ENCODE data around the gene DIAPH2.

DNA sequence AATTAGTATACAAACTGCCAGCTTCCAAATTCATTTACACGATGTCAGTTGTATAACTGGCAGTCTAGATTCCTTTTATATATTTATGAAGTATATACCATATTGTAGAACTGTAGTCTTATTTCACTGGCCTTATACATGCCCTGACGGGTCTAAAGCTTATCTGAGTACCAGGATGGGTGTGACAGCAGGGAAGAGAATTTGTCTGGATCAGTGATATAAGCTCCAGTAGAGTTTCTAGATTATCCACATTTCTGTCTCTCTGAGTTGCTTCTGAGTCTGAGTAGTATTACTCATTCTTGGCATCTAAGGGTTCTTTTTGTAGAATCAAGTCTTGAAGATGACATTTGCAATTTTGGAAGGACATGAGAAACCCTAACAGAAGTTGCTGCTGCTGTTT, 300.4 kb downstream of the DIAPH2 start:
- TF ChIP-seq, protein P1, sequence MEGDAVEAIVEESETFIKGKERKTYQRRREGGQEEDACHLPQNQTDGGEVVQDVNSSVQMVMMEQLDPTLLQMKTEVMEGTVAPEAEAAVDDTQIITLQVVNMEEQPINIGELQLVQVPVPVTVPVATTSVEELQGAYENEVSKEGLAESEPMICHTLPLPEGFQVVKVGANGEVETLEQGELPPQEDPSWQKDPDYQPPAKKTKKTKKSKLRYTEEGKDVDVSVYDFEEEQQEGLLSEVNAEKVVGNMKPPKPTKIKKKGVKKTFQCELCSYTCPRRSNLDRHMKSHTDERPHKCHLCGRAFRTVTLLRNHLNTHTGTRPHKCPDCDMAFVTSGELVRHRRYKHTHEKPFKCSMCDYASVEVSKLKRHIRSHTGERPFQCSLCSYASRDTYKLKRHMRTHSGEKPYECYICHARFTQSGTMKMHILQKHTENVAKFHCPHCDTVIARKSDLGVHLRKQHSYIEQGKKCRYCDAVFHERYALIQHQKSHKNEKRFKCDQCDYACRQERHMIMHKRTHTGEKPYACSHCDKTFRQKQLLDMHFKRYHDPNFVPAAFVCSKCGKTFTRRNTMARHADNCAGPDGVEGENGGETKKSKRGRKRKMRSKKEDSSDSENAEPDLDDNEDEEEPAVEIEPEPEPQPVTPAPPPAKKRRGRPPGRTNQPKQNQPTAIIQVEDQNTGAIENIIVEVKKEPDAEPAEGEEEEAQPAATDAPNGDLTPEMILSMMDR (IDR thresholded peaks at IDR 0.05 in 2 of 3, conservative IDR thresholded peaks at IDR 0.05 in 1 of 3; ENCODE audit: borderline replicate concordance in 1 of 3, insufficient read depth in 1 of 3, low read depth in 2 of 3, low read length in 2 of 3), result no peak
- no peak for TF ChIP-seq YY1 (IDR thresholded peaks at IDR 0.05; ENCODE audit: extremely low read depth, insufficient replicate concordance, low read depth, low read length)
- TF ChIP-seq POLR2A (IDR thresholded peaks at IDR 0.05; ENCODE audit: borderline replicate concordance, extremely low read depth, insufficient read depth, insufficient read length), result no peak
- no peak for TF ChIP-seq RAD21 (IDR thresholded peaks at IDR 0.05; ENCODE audit: low read depth)
- no peak for TF ChIP-seq EZH2phosphoT487 (IDR thresholded peaks at IDR 0.05; ENCODE audit: borderline replicate concordance)
- TF ChIP-seq POLR2AphosphoS5 (IDR thresholded peaks at IDR 0.05; ENCODE audit: low read depth, low read length), result no peak

Measured in HCT116 (cell line).